Brain microvascular endothelial cell (primary cell): ENCODE results near the gene TSEN15.

Source experiments
- DNase-seq: peaks from one replicate; pipeline ENCODE4 v3.0.0-alpha.2; 2020
- H3K27ac ChIP-seq: fragments of 250-450 bp; sonication (Bioruptor Pico); 2 replicates; pipeline ENCODE4 v1.5.1; 2020; ENCODE audit warnings: mild to moderate bottlenecking, moderate library complexity
- H3K27me3 ChIP-seq: fragments of 250-450 bp; sonication (Bioruptor Pico); replicated peaks from 2 replicates; pipeline ENCODE4 v1.5.1; 2020; ENCODE audit warnings: mild to moderate bottlenecking
- H3K36me3 ChIP-seq: fragments of 250-450 bp; sonication (Bioruptor Pico); replicated peaks from 2 replicates; pipeline ENCODE4 v1.5.1; 2020; ENCODE audit warnings: mild to moderate bottlenecking
- H3K4me3 ChIP-seq: 2 replicates; pipeline ENCODE4 v1.5.1; 2011; ENCODE audit warnings: low read depth, mild to moderate bottlenecking, control low read depth, low read length, moderate library complexity
- in situ Hi-C: cut with HindIII; loops from 2 replicates; pipeline ENCODE4 v1.10.0; 2017; ENCODE audit warnings: low sequenced_read_pairs, low pct_ligation_motif_present
- TF ChIP-seq, protein P1 (sequence below): IDR thresholded peaks from 2 replicates; pipeline ENCODE4 v1.5.1; 2011; ENCODE audit warnings: low read depth, mild to moderate bottlenecking, moderate library complexity, low read length, control low read depth, inconsistent platforms; ENCODE audit errors: missing control alignments

TSEN15 gene

DNA sequence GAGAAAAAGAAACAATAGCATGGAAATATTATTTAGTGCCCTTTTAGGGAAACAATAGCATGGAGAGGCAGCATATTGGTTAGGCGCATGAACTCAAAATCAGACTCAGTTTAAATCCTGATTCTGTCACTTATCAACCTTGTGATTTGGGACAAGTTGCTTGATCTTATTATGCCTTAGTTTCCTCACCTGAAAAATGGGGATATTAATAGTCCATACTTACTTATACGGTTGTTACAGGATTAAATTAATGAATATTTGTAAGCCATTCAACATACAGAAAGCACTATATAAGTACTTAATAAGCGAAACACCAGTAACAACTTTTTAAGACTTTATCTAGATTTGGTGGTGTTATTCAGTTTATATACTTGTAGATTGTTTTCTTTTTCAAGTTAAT is 1.2 kb downstream of the TSEN15 start:
- Histone ChIP-seq H3K4me3 (peak overlapping the region; percentile 76), H3K27ac (no peak overlapping the region), H3K27me3 (no peaks in the 10 kb centered on the region), H3K36me3 (no peaks in the 10 kb centered on the region)
- TF ChIP-seq, protein P1, sequence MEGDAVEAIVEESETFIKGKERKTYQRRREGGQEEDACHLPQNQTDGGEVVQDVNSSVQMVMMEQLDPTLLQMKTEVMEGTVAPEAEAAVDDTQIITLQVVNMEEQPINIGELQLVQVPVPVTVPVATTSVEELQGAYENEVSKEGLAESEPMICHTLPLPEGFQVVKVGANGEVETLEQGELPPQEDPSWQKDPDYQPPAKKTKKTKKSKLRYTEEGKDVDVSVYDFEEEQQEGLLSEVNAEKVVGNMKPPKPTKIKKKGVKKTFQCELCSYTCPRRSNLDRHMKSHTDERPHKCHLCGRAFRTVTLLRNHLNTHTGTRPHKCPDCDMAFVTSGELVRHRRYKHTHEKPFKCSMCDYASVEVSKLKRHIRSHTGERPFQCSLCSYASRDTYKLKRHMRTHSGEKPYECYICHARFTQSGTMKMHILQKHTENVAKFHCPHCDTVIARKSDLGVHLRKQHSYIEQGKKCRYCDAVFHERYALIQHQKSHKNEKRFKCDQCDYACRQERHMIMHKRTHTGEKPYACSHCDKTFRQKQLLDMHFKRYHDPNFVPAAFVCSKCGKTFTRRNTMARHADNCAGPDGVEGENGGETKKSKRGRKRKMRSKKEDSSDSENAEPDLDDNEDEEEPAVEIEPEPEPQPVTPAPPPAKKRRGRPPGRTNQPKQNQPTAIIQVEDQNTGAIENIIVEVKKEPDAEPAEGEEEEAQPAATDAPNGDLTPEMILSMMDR, result no peak
- DNase-seq, result no peak
- in situ Hi-C loops, result no loop called here

DNA sequence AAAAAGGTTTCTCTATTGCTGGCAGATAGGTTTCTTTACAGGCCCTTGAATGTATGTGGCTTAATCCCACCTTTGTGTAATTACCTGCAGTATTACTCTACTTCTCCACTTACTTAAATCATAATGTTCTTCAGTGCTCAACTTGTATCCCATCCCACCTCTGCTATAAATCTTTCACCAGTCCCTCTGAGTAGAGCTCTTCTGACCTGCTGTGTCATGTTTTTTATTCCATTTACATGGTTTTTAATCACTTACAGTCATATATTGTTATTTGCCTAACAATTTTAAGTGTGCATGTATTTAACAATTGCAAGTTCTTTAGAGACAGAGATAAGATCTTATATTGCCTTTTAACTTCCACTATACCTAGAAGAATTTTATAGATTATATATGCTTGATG is 2.4 kb downstream of the TSEN15 start:
- no peak overlapping the region for H3K4me3 ChIP-seq
- H3K27ac ChIP-seq, result no peak overlapping the region
- no peaks in the 10 kb centered on the region for H3K27me3 ChIP-seq
- DNase-seq, result no peak
- H3K36me3 ChIP-seq, result no peaks in the 10 kb centered on the region
- TF ChIP-seq, protein P1, result no peak
- in situ Hi-C loops, result no loop called here

DNA sequence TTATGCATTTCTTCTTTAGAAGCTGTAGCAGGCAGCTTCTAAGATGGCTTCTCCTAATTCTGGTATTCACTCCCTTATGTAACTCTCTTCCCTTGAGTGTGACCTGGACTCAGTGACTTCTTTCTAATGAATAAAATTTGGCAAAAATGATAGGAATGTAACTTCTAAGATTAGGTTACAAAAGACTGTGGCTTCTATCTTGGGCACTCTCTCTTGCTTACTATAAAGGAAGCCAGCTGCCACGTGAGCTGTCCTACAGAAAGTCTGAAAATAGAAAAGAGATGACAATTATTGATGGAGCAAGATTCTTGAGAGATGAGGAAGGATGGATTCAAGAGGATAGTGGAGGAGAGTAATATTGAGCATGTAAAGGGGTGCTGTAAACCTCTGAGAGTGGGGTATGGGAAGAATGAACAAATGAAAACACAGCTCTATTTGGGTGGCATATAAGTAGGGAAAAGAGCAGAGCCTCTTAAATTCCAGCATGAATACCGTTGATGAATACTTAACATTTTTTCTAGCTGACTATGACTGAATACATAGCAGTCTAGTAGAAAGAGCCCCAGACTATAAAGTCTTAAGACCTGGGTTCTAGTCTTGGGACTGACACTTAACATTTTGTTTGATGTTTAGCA is 5.5 kb downstream of the TSEN15 start:
- Histone ChIP-seq H3K36me3 (no peaks in the 10 kb centered on the region), H3K4me3 (no peak overlapping the region), H3K27ac (peak overlapping the region; percentile 71), H3K27me3 (no peaks in the 10 kb centered on the region)
- TF ChIP-seq, protein P1, result no peak
- peak; percentile 57 for DNase-seq
- in situ Hi-C loops, result no loop called here

DNA sequence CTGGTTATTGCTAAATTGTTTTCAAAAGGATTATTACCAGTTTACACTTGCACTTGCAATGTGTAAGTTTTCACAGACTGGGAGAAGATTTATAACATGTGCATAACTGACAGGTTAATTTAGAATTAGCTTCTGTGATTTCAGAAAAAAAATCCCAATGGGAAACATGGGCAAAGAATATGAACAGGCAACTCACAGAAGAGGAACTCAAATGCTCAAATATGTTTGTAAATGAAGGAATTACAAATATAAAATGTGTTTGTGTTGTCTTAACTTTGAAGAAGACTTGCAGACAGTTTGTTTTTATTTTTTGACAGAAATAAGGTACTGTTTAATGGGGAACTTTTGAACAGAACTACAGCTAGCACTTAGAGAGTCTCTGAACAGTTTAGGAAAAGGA is 8.4 kb downstream of the TSEN15 start:
- H3K4me3 ChIP-seq, result no peak overlapping the region
- no peaks in the 10 kb centered on the region for H3K27me3 ChIP-seq
- peak overlapping the region; percentile 59 for H3K27ac ChIP-seq
- in situ Hi-C loops, result no loop called here
- H3K36me3 ChIP-seq, result no peaks in the 10 kb centered on the region
- DNase-seq, result no peak
- TF ChIP-seq, protein P1, result no peak

DNA sequence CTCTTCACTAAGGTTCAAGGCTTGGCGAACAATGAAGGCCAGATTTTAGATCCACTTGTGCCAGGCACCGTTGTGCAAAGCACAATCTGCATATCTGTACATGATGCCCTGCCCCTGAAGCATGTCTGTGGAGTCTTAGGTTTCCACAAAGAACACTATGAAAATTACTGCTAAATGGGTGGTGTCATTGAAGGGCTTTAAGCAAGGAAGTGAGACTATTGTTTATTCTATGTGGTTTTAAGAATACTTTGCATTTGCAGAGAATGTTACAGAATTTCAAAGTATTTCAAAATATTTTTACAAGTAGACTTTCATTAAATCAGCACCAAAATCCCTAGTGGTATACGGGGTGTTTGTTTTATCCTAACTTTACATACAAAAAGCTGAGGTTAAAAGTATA is 8.8 kb downstream of the TSEN15 start:
- in situ Hi-C loops, result no loop called here
- H3K4me3 ChIP-seq, result no peak overlapping the region
- no peaks in the 10 kb centered on the region for H3K27me3 ChIP-seq
- TF ChIP-seq, protein P1, result no peak
- no peaks in the 10 kb centered on the region for H3K36me3 ChIP-seq
- peak overlapping the region; percentile 59 for H3K27ac ChIP-seq
- DNase-seq, result peak; percentile 28
